Prostate gland (tissue), 2 donors: ENCODE results near the gene C6orf132.

Experiments
- CTCF ChIP-seq, 4 experiments: fragments of 200-600 bp in 2 of 4; fragments of 450-650 bp in 2 of 4; sonication (generic) in 2 of 4; IDR thresholded peaks; 1 replicate in 3 of 4; 2 replicates in 1 of 4; pipeline ENCODE4 v1.5.1; 2016 to 2019; ENCODE audit warnings: antibody characterized with exemption in 4 of 4, mild to moderate bottlenecking in 2 of 4, moderate library complexity in 2 of 4
- POLR2A ChIP-seq: fragments of 450-650 bp; IDR thresholded peaks from one replicate; pipeline ENCODE4 v1.6.1; 2016; ENCODE audit warnings: antibody characterized with exemption, mild to moderate bottlenecking

GRCh38 chr6:42079941-42080464, 62.4 kb downstream of the C6orf132 start:
- TF ChIP-seq CTCF (IDR thresholded peaks at IDR 0.05): no peak
- no peak for TF ChIP-seq POLR2A
